GM12878 (cell line): Measurements from ENCODE around the gene SLC19A1. TPM values are rescaled to one million over a fixed set of nuclear protein-coding genes. Genes with fewer than 3 reads are reported as not detected.

Experiments used
- ATAC-seq: fragments of 200-7000 bp; cut with Tn5 transposase; 3 replicates; pipeline ENCODE4 v1.9.1; 2020; ENCODE audit warnings: mild to moderate bottlenecking, moderate library complexity
- BruUV-seq: library from RNA; stranded (reverse); fragments of 400-500 nt; replicated peaks from 2 replicates; lab custom pipeline; 2021; lab: Mats Ljungman, UMichigan
- CTCF ChIA-PET: fragments of 300-600 bp; sonication (Branson Sonifier 250); formaldehyde crosslinking; extraction: SDS; loops from one replicate; lab custom pipeline; 2021; ENCODE audit warnings: inconsistent platforms; lab: Yijun Ruan, JAX
- POLR2A ChIA-PET: fragments of 350-600 bp; formaldehyde crosslinking; extraction: SDS; loops from one replicate; lab custom pipeline; 2021; ENCODE audit warnings: inconsistent platforms; lab: Charles Lee
- RAD21 ChIA-PET: fragments of 300-600 bp; sonication (Branson Sonifier 250); formaldehyde crosslinking; loops from one replicate; lab custom pipeline; 2023; ENCODE audit warnings: antibody characterized with exemption; ENCODE audit not compliant: unreplicated experiment; lab: Charles Lee
- SMC1A ChIA-PET: fragments of 300-600 bp; sonication (Branson Sonifier 250); formaldehyde crosslinking; loops from one replicate; lab custom pipeline; 2023; ENCODE audit not compliant: unreplicated experiment, uncharacterized antibody; lab: Charles Lee
- DNase-seq: peaks from one replicate; pipeline ENCODE4 v3.0.0-alpha.2; 2011; ENCODE audit warnings: low read depth, low spot score
- FAIRE-seq: peaks from 3 replicates; lab custom pipeline; 2011; peaks lifted over from hg19 to GRCh38; lab: Jason Lieb, UNC
- H2AFZ ChIP-seq: 2 replicates; pipeline ENCODE4 v1.6.0; 2011; ENCODE audit warnings: low read depth, low read length, control low read depth; ENCODE audit not compliant: control insufficient read depth
- H3K27ac ChIP-seq: 2 replicates; pipeline ENCODE4 v1.5.1; 2011; ENCODE audit warnings: control low read depth; ENCODE audit not compliant: control insufficient read depth, insufficient read depth
- H3K27me3 ChIP-seq, 2 experiments: replicated peaks in 1 of 2; 2 replicates each; pipeline versions ENCODE4 v1.6.0 to v1.6.1; 2011; ENCODE audit warnings: low read length in 1 of 2; ENCODE audit not compliant: control insufficient read depth in 2 of 2, insufficient read depth in 2 of 2
- H3K36me3 ChIP-seq, 2 experiments: 2 replicates each; pipeline ENCODE4 v1.5.1; 2011; ENCODE audit warnings: low read length in 1 of 2; ENCODE audit not compliant: control insufficient read depth in 2 of 2, insufficient read depth in 2 of 2
- H3K4me1 ChIP-seq: 2 replicates; pipeline ENCODE4 v1.6.1; 2011; ENCODE audit warnings: mild to moderate bottlenecking, low read length, moderate library complexity, mixed read lengths; ENCODE audit not compliant: control insufficient read depth, insufficient read depth
- H3K4me2 ChIP-seq: 2 replicates; pipeline ENCODE4 v1.6.0; 2011; ENCODE audit warnings: control low read depth; ENCODE audit not compliant: control insufficient read depth, insufficient read depth
- H3K4me3 ChIP-seq: fragments of 200-600 bp; sonication (generic); 2 replicates; pipeline ENCODE4 v1.5.1; 2016
- H3K79me2 ChIP-seq: 2 replicates; pipeline ENCODE4 v1.6.0; 2011; ENCODE audit warnings: low read length; ENCODE audit not compliant: control insufficient read depth, insufficient read depth
- H3K9ac ChIP-seq: 2 replicates; pipeline ENCODE4 v1.8.0; 2011; ENCODE audit warnings: low read length, control low read depth, mixed read lengths; ENCODE audit not compliant: control insufficient read depth, insufficient read depth
- H3K9me3 ChIP-seq: replicated peaks from 3 replicates; pipeline ENCODE4 v1.5.1; 2011; ENCODE audit warnings: mild to moderate bottlenecking, low read length; ENCODE audit not compliant: control insufficient read depth, insufficient read depth
- H4K20me1 ChIP-seq: 2 replicates; pipeline ENCODE4 v1.6.0; 2011; ENCODE audit not compliant: control insufficient read depth, insufficient read depth
- ATF2 ChIP-seq: IDR thresholded peaks from 2 replicates; pipeline ENCODE4 v1.6.1; 2012; ENCODE audit warnings: low read length, inconsistent platforms
- HDAC6 ChIP-seq: fragments of 200-600 bp; sonication (generic); IDR thresholded peaks from one replicate; pipeline ENCODE4 v1.8.0; 2017; ENCODE audit warnings: antibody characterized with exemption; ENCODE audit not compliant: unreplicated experiment
- HSF1 ChIP-seq: fragments of 150-350 bp; IDR thresholded peaks from 2 replicates; pipeline ENCODE4 v1.6.1; 2014; ENCODE audit warnings: mild to moderate bottlenecking, low read depth, low read length
- MLLT1 ChIP-seq: fragments of 450-650 bp; IDR thresholded peaks from 2 replicates; pipeline ENCODE4 v1.6.1; 2016; ENCODE audit warnings: mild to moderate bottlenecking
- PBX3 ChIP-seq: IDR thresholded peaks from 2 replicates; pipeline ENCODE4 v1.6.1; 2011; ENCODE audit warnings: mild to moderate bottlenecking, low read depth, low read length, moderate library complexity; ENCODE audit not compliant: insufficient replicate concordance
- PRDM15 ChIP-seq: fragments of 450-650 bp; formaldehyde crosslinking; IDR thresholded peaks from 2 replicates; pipeline ENCODE4 v1.4.0; 2020; ENCODE audit warnings: mild to moderate bottlenecking, moderate library complexity
- RB1 ChIP-seq: fragments of 450-650 bp; formaldehyde crosslinking; IDR thresholded peaks from 2 replicates; pipeline ENCODE4 v1.6.1; 2017; ENCODE audit warnings: mild to moderate bottlenecking, borderline replicate concordance
- SREBF2 ChIP-seq: IDR thresholded peaks from 2 replicates; pipeline ENCODE4 v1.6.1; 2012; ENCODE audit warnings: mild to moderate bottlenecking, low read length
- WGBS: methylation state at CpG from one replicate; pipeline ENCODE4 v1.1.6; 2016; ENCODE audit warnings: low lambda C conversion rate; ENCODE audit not compliant: insufficient replicate concordance, insufficient coverage; ENCODE audit errors: missing lambda C conversion rate; 5-methylcytosine and 5-hydroxymethylcytosine counted together
- in situ Hi-C: fragments of 300-500 bp; cut with MboI; formaldehyde crosslinking; loops from 9 replicates; pipeline ENCODE4 v1.14.3; 2018; ENCODE audit warnings: mixed read lengths
- intact Hi-C: fragments of 100-400 bp; cut with micrococcal nuclease; formaldehyde crosslinking; loops from one replicate; pipeline ENCODE4 v1.14.2; 2022; ENCODE audit not compliant: unreplicated experiment
- polyA plus RNA-seq, 11 experiments: library from polyadenylated mRNA; depleted of rRNA in 4 of 11; unstranded in 6 of 11; stranded (reverse) in 5 of 11; fragments of >200 nt; fragmentation: Nextera tagmentation in 4 of 11; fragmentation: Illumina TruSeq in 1 of 11; extraction: Ambion mirVana in 4 of 11; extraction: Trizol in 1 of 11; gene quantifications; 1 replicate in 1 of 11; 2 replicates in 10 of 11; pipeline versions ENCODE4 v1.2.1 to v1.2.3, GENCODE V29; 2011 to 2016; ENCODE audit warnings: inconsistent platforms in 2 of 11, missing spikeins in 2 of 11, low read depth in 1 of 11
- total RNA-seq, 4 experiments: library from RNA; depleted of rRNA in 3 of 4; stranded (reverse); fragments of >200 nt in 3 of 4; fragmentation: Illumina TruSeq in 1 of 4; extraction: Trizol in 1 of 4; gene quantifications; 2 replicates each; pipeline versions ENCODE4 v1.2.1 to v1.2.3, GENCODE V29; 2013 to 2021

SLC19A1 gene
- total and polyA plus RNA-seq, 10 of the 15 experiments (the other 5 are each of a cell fraction or from before 2014, with no cell fraction given) = 0.42 to 49.7 (median 12.2) TPM

- FAIRE-seq = no peak
- Histone ChIP-seq H3K27ac (no peak overlapping the region), H3K9ac (no peak overlapping the region), H3K4me3 (no peak overlapping the region), H3K36me3 (peaks cover 9 to 11% of the 10 kb centered on the region in 2 experiments; a peak in 3 of 4 replicates), H3K4me1 (no peaks in the 10 kb centered on the region), H3K4me2 (no peak overlapping the region), H3K27me3 (no peaks in the 10 kb centered on the region), H3K79me2 (no peaks in the 10 kb centered on the region; the same call in 1 of the 2 replicates), H4K20me1 (no peaks in the 10 kb centered on the region), H3K9me3 (peaks cover 21% of the 10 kb centered on the region), H2AFZ (no peak overlapping the region)
- WGBS = 84% methylated on average over 14 of the region's 14 CpGs
- intact Hi-C loops (no loop called here), in situ Hi-C loops (no loop called here)
- SMC1A ChIA-PET = no interaction called here
- TF ChIP-seq HDAC6 (no peak), ATF2 (no peak), PRDM15 (CRISPR knock-in tag) (no peak), SREBF2 (no peak), MLLT1 (no peak), PBX3 (no peak), RB1 (no peak), HSF1 (no peak)
- POLR2A ChIA-PET = no interaction called here
- BruUV-seq = no TSS peak
- CTCF ChIA-PET = no interaction called here
- RAD21 ChIA-PET = no interaction called here
- ATAC-seq = no peak
- DNase-seq = no peak
These were observed 25.5 kb downstream of the SLC19A1 start for GRCh38 chr21:45516671-45517151.
